ENCODE results near the gene CYP2A6.
"Not testable (repeated sequence)": the region's sequence is repeated elsewhere in the genome, so short reads cannot be mapped to it uniquely, and the experiment has no call there.

Gene CYP2A6

DNA sequence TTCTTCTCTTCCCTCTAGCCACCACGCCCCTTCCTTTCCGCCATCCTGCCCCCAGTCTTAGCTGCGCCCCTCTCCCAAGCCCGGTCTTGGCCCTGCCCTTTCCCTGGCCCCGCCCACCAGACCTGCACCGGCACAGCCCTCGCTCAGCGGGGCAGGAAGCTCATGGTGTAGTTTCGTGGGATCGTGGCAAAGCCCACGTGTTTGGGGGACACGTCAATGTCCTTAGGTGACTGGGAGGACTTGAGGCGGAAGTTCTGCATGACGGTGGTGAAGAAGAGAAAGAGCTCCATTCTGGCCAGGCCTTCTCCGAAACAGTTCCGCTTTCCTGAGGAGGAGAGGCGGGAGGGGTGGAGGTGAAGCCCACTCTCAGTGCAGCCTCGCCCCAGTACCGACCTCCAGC, 6.6 kb downstream of the CYP2A6 start:
- not testable (repeated sequence) for DNase-seq

DNA sequence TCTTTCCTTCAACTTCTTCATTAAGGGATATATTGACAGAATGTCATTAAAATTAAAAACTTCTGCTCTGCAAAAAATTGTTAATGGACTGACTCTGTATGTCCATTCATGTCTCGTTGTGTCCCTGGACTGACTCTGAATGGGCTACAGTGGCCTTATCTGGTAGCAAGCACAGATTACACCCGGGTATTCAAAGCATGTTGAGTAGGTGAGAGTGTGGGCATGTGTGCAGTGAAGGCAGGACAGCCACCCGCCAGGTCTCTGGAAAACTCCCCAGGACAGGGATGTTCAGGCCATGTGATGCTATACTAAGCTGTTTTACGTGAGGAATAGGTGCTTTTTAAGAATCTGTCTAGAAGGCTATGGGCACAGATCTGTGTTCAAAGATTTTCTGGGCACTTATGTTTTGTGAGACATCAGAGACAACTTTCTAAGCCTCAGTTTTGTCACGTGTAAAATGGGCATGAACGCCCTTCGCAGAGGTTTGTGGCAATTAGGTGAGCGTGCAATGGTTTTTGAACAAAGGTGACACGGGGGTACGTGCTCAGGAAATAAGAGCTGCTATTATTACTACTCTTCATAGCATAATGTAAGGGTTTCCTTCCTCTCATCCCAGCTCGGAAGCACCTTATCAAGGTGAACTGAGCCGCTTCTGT, 7.1 kb downstream of the CYP2A6 start:
- DNase-seq = not testable (repeated sequence)

DNA sequence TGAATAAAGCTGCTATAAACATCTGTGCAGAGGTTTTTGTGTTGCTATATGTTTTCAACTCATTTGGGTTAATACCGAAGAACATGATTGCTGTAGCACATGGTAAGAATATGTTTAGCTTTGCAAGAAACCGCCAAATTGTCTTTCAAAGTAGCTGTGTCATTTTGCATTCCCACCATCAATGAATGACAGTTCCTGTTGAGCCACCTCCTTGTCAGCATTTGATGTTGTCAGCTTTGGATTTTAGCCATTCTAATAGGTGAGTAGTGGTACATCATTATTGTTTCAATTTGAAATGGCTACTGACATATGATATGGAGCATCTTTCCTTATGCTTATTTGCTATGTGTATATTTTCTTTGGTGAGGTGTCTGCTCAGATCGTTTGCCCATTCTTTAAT, 8.2 kb downstream of the CYP2A6 start:
- DNase-seq = not testable (repeated sequence)

DNA sequence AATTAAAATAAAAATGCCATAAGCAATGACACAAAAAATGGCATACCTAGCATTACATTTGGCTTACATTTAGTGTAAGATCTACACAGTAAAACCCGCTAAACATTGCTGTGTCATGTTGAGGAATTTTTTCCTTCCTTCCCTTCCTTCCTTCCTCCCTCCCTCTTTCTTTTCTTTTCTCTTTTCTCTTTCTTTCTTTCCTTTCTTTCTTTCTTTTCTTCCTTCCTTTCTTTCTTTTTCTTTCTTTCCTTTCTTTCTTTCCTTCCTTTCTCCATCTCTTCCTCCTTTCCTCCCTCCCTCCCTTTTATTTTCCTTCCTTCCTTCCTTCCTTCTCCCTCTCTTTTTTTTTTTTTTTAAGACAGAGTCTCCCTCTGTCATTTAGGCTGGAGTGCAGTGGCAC, 11.8 kb downstream of the CYP2A6 start:
- not testable (repeated sequence) for DNase-seq

DNA sequence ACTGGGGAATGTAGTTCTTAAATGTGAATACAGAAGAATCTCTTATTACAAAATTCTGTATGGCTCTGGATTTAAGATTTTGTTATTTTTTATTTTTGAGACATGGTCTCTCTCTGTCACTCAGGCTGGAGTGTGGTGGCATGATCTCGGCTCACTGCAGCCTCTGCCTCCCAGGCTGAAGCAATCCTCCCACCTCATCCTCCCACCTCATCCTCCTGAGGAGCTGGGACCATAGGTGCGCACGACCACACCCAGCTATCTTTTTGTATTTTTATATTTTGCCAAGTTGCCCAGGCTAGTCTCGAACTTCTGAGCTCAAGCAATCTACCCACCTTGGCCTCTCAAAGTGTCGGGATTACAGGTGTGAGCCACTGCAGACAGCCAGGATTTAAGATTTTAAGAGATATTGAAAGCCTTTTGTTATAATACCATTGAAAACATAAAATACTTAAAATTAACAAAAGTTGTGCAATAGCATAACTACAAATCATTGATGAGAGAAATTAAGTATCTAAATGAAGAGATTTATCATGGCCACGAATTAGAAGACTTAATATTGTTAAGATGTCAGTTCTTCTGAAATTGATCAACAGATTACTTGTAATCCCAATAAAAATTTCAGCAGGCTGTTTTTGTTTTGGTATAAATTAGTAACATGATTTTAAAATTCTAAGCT, 13.4 kb downstream of the CYP2A6 start:
- no peak for DNase-seq

DNA sequence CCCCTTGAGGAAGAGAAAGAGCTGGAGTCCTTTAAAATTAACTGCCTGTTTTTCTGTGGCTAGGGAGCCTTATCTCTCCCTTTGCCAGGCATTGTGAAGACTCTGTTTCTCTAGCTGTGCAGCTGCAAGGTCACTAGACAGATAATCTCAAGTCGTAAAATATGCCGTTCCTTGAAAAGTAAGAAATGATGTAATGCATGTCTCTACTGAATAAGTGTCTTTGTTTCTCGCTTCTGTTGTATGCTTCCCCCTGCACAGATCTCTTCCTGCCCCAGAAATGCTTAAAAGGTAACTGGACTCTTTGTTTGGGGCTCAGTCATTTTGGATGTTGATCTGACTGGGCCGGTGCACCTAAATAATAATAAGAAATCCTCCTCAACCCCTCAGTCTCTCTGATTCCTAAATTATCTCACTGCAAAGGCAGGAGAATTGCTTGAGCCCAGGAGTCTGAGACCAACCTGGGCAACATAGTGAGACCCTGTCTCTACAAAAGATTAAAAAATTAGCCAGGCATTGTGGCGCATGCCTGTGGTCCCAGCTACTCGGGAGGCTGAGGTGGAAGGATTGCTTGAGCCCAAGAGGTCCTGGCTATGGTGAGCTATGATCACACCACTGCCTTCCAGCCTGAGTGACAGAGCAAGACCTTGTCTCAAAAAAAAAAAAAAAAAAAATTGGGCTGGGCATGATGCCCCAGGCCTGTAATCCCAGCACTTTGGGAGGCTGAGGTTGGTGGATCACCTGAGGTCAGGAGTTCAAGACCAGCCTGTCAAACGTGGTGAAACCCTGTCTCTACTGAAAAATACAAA, 16.3 kb downstream of the CYP2A6 start:
- not testable (repeated sequence) for DNase-seq

DNA sequence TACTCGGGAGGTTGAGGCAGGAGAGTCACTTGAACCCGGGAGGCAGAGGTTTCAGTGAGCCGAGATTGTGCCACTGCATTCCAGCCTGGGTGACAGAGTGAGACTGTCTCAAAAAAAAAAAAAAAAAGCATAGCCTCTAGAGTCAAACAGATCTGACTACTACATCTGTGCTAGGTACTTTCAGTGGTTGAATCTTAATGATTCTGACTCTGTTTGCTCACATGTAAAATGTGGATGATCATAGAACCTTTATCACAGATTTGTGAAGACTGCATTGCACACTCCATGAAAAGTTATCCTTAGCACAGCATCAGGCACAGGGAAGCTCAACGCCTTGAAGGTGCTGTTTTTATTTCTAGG, 17.8 kb downstream of the CYP2A6 start:
- DNase-seq = not testable (repeated sequence)

DNA sequence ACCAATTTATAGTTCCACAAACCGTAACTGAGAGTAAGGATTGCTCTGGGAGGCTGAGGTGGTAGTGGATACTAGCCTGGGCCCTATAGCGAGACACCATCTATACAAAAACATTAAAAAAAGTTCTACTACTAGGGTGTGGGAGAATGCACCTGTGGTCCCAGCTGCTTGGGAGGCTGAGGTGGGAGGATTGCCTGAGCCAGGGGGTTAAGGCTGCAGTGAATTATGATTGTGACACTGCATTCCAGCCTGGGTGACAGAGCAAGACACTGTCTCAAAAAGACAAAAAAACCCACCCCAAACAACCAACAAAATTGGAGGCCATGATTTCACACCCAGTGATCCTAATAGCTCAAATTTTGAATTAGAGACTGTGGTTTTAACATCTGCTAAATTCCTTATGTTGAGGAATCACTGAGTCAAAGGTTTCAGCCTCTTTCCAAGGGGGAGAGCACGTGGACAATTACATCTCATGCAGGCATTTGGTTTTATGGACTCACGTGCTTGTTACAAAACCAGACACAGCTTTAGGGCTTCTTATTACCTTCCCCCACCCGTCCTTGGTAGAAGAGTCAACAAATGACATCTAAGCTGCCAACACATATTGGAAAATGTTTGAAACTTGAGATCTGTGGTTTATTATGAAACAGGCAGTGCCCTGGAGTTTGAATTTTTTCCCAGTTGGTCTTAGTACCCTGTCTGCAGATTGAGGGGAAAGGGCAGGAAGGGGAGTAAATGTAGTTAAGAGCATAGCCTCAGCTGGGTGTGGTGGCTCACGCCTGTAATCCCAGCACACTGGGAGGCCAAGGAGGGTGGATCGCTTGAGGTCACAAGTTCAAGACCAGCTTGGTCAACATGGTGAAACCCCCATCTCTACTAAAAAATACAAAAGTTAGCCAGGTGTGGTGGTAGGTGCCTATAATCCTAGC, 18.5 kb downstream of the CYP2A6 start:
- DNase-seq = no peak

DNA sequence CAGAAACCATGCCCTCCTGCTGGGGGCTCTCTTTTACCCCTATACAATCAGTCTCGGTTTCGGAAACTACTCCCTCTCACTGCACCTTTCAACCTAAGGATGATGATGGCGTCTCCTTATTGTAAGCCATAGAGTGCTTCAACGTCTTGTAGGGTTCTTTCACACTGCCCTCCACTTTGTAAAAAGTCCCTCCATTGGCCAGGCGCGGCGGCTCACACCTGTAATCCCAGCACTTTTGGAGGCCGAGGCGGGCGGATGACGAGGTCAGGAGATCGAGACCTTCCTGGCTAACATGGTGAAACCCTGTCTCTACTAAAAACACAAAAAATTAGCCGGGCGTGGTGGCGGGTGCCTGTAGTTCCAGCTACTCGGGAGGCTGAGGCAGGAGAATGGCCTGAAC, 19.5 kb downstream of the CYP2A6 start:
- DNase-seq = not testable (repeated sequence)

DNA sequence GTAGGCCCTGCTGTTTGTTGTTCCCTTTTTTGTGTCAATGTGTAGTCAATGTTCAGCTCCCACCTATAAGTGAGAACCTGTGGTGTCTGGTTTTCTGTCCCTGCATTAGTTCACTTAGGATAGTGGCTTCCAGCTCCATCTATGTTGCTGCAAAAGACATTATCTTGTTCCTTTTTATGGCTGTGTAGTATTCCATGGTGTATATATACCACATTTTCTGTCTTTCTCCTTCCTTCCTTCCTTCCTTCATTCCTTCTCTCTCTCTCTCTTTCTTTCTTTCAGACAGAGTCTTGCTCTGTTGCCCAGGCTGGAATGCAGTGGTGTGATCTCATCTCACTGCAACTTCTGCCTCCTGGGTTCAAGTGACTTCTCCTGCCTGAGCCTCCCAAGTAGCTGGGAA, 21.0 kb downstream of the CYP2A6 start:
- DNase-seq = no peak

DNA sequence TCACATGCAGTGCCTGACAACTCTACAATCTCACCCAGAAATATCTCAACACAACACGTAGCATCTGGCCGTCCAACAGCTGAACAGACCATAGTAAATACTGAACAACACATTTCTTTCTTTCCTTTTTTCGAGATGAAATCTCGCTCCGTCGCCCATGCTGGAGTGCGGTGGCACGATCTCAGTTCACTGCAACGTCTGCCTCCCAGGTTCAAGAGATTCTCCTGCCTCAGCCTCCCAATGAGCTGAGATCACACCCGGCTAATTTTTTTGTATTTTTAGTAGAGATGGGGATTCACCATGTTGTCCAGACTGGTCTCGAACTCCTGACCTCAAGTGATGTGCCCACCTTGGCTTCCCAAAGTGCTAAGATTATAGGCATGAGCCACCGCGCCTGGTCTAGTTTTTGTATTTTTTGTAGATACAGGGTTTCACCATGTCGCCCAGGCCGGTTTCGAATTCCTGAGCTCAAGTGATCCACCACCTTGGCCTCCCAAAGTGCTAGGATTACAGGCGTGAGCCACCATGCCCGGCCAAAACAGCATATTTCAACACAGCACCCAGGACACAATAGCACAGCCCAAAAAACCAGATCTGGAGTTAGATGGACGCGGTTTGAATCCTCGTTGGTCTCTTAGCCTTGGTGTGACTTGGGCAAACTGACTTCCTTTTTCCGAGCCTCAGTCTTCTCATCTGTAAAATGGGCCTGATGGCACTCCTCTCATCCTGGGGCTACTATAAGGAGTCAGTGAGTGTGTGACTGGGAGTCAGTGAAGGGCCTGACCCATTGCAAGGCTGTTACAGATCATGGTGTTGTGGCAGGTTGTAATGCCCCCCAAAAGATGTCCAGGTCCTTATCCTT, 22.6 kb downstream of the CYP2A6 start:
- DNase-seq = no peak

DNA sequence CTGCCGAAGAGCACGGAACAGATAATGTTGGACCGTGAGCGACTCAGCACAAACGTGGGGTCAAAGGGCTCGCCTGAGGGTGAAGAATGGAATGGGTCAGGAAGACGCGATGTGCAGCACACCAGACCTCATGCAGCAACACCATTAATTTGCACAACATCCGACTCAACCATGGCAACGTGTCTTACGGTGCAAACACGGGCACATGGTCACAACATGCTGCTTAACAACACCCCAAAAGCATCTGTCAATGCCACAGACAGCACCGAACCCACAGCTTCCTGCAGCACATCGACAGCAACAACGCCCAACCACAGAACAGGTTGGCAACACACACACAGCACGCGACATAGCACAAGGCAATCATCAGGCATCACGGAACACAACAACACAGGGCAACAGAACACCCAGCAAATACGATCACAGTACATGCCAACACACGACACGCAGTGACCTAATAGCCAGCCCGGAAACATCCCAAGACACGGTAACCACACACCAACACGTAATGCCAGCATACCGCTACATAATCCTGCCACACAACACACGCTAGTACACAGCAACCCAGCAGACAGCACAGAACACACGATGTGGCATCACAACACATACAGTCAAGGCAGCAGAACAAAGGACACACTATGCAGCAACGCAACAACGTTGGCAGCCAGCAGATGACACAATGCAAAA, 23.4 kb downstream of the CYP2A6 start:
- DNase-seq = not testable (repeated sequence)

DNA sequence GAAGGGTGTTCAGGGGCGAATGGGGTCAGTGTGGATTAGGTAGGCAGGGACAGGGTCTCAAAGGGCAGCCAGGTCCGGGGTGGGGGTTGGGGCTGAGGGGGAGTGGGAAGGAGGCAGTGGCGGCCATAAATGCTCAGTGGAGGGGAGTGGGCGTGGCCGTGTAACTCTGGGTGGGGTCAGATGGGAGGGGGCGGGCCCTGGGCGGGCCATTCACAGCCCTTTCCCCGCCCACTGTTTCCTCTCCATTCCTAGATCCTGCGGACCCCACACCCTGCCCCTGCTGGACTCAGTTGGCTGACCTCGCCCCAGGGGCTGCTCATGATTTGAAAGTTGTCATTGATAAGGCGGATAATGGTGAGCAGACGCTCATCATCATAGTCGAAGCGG, 23.9 kb downstream of the CYP2A6 start:
- not testable (repeated sequence) for DNase-seq

DNA sequence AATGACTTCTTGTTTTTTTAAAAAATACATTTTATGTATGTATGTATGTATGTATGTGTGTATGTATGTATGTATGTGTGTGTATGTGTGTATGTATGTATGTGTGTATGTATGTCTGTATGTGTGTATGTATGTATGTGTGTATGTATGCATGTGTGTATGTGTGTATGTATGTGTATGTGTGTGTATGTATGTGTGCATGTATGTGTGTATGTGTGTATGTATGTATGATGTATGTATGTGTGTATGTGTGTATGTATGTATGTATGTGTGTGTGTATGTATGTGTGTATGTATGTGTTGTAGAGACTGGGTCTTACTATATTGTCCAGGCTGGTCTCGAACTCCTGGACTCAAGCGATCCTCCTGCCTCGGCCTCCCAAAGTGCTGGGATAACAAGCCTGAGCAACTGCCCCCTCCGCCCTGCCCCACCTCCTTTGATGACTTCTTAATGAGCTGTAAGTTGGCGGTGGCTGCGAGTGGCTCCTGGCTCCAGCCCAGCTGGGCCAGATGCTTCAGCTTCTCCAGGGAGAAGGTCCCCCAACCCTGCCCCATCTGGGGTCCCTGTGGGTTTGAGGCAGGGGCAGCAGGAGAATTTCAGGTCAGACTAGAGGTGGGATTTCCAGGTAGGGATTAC, 24.7 kb downstream of the CYP2A6 start:
- DNase-seq = not testable (repeated sequence)

DNA sequence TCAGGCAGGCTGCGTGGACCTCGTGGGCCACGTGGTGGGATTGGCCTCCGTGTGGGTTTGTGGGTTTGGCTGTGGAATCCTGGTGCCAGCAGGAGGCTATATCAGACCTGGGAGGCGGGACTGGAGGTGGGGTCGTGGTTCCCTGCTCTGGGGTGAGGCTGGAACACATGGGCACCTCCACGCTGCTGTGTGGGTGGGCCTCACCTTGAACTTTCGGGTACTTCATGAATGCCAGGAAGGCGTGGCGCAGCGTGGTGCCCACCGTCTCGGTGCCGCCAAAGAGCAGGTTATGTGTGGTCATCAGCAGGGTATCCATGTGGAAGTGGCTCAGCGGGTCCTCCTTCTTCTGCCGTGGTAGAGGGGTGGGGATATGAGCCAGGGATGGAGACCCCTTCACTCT, 25.3 kb downstream of the CYP2A6 start:
- not testable (repeated sequence) for DNase-seq

DNA sequence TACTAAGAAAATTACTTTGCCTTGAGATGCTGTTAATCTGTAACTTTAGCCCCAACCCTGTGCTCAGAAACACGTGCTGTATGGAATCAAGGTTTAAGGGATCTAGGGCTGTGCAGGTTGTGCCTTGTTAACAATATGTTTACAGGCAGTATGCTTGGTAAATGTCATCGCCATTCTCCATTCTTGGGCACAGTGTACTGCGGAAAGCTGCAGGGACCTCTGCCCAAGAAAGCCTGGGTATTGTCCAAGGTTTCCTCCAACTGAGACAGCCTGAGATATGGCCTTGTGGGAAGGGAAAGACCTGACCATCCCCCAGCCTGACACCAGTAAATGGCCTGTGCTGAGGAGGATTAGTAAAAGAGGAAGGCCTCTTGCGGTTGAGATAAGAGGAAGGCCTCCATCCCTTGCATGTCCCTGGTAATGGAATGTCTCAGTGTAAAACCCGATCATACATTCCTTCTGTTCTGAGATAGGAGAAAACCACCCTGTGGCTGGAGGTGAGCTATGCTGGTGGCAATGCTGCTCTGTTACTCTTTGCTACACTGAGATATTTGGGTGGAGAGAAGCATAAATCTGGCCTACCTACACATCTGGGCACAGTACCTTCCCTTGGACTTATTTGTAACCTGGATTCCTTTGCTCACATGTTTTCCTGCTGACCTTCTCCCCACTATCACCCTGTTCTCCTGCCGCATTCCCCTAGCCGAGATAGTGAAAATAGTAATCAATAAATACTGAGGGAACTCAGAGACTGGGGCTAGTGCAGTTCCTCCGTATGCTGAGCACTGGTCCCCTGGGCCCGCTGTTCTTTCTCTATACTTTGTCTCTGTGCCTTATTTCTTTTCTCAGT, 27.3 kb downstream of the CYP2A6 start:
- not testable (repeated sequence) for DNase-seq

DNA sequence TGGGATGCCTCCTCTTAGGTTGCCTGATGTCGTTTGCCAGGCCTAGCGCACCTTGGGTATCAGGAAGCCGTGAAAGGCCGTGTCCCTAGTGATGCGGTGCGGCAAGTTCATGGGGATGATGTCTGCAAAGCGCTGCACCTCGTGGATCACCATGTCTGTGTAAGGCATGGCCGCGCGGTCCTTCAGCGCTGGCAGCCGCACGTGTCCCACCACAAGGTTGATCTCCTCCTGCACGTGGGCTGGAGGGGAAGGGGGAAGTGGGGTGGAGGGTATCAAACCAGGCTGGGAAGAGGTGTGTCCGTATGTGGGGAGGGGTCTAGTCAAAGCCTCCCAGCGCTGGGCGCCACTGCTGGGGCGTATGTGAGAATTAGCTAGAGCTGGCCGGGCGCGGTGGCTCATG, 28.1 kb downstream of the CYP2A6 start:
- DNase-seq = no peak

DNA sequence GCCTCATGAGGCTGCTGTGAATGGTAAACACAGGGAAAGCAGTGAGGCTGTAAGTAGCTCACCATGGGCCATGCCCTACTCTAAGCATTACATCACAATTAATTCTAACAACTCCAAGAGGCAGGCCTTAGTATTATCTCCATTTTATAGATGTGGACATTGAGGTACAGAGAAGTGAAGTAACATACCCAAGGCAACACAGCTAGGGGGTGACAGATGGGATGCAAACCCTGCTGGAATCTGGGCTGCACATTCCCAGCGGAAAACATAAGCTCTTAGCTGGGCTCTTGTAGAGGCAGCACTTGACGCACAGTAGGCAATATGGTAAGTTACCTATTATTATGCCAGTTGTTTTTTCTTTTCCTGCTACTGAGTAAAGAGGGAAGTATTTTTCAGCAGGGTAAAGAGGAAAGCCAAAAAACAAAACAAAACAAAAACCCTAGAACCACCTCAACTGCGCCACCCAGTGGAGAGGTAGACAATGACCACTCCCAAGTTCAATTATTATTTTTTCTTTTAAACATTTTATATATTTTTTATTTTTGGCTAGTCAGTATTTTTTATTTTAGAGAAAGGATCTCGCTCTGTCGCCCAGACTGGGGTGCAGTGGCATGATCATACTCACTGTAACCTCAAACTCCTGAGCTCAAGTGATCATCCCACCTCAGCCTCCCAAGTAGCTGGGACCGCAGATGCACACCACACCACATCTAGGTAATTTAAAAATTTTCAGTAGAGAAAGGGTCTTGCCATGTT, 30.6 kb downstream of the CYP2A6 start:
- not testable (repeated sequence) for DNase-seq
